Osteoblast (primary cell): ENCODE results near the gene EML4. TPM values are rescaled to one million over a fixed set of nuclear protein-coding genes. Genes with fewer than 3 reads are reported as not detected.

Source experiments
- DNase-seq: peaks from one replicate; pipeline ENCODE4 v3.0.0; 2011; ENCODE audit warnings: low spot score, mixed read lengths; ENCODE audit not compliant: insufficient read length; ENCODE audit errors: missing footprints
- H2AFZ ChIP-seq: 2 replicates; pipeline ENCODE4 v1.6.0; 2011; ENCODE audit warnings: mild to moderate bottlenecking, low read length
- H3K27ac ChIP-seq: 2 replicates; pipeline ENCODE4 v1.5.1; 2011; ENCODE audit warnings: mild to moderate bottlenecking, low read depth, low read length, moderate library complexity
- H3K27me3 ChIP-seq: 2 replicates; pipeline ENCODE4 v1.6.0; 2012; ENCODE audit warnings: mild to moderate bottlenecking, control low read depth, inconsistent platforms, low read length, moderate library complexity; ENCODE audit not compliant: insufficient read depth
- H3K36me3 ChIP-seq: 2 replicates; pipeline ENCODE4 v1.5.1; 2011; ENCODE audit warnings: mild to moderate bottlenecking, low read length, control low read depth, moderate library complexity; ENCODE audit not compliant: insufficient read depth
- H3K4me1 ChIP-seq: 2 replicates; pipeline ENCODE4 v1.5.1; 2011; ENCODE audit warnings: mild to moderate bottlenecking, low read length, control low read depth, moderate library complexity; ENCODE audit not compliant: insufficient read depth
- H3K4me2 ChIP-seq: 2 replicates; pipeline ENCODE4 v1.6.0; 2011; ENCODE audit warnings: mild to moderate bottlenecking, low read length; ENCODE audit not compliant: insufficient read depth
- H3K4me3 ChIP-seq: fragments of 200-600 bp; sonication (generic); 3 replicates; pipeline ENCODE4 v1.5.1; 2012; ENCODE audit warnings: mild to moderate bottlenecking, low read length, inconsistent platforms; ENCODE audit not compliant: insufficient read depth
- H3K79me2 ChIP-seq: 2 replicates; pipeline ENCODE4 v1.6.0; 2012; ENCODE audit warnings: mild to moderate bottlenecking, low read length, control low read depth, inconsistent platforms; ENCODE audit not compliant: insufficient read depth
- H3K9me3 ChIP-seq: 2 replicates; pipeline ENCODE4 v1.5.1; 2011; ENCODE audit warnings: low read depth, low read length, control low read depth
- H4K20me1 ChIP-seq: 2 replicates; pipeline ENCODE4 v1.6.0; 2012; ENCODE audit warnings: mild to moderate bottlenecking, low read length, control low read depth; ENCODE audit not compliant: insufficient read depth
- total RNA-seq: library from RNA; depleted of rRNA; stranded (reverse); fragments of >200 nt; gene quantifications from 2 replicates; pipeline ENCODE4 v1.2.3, GENCODE V29; 2012
- TF ChIP-seq, protein P1 (sequence below): IDR thresholded peaks from 2 replicates; pipeline ENCODE4 v1.5.1; 2011; ENCODE audit warnings: mild to moderate bottlenecking, low read depth, low read length, moderate library complexity; ENCODE audit errors: extremely low read depth

The EML4 gene
- total RNA-seq, 1 donor: 91.9 TPM

- Histone ChIP-seq H3K36me3 (no peaks in the 10 kb centered on the region), H3K9me3 (no peaks in the 10 kb centered on the region), H3K4me1 (peaks cover 21% of the 10 kb centered on the region), H3K4me3 (no peak overlapping the region), H2AFZ (no peak overlapping the region), H4K20me1 (peaks cover 3% of the 10 kb centered on the region), H3K4me2 (no peak overlapping the region), H3K79me2 (peaks cover 89% of the 10 kb centered on the region), H3K27ac (peak overlapping the region; percentile 71), H3K27me3 (no peaks in the 10 kb centered on the region)
- no peak for DNase-seq
- TF ChIP-seq, protein P1, sequence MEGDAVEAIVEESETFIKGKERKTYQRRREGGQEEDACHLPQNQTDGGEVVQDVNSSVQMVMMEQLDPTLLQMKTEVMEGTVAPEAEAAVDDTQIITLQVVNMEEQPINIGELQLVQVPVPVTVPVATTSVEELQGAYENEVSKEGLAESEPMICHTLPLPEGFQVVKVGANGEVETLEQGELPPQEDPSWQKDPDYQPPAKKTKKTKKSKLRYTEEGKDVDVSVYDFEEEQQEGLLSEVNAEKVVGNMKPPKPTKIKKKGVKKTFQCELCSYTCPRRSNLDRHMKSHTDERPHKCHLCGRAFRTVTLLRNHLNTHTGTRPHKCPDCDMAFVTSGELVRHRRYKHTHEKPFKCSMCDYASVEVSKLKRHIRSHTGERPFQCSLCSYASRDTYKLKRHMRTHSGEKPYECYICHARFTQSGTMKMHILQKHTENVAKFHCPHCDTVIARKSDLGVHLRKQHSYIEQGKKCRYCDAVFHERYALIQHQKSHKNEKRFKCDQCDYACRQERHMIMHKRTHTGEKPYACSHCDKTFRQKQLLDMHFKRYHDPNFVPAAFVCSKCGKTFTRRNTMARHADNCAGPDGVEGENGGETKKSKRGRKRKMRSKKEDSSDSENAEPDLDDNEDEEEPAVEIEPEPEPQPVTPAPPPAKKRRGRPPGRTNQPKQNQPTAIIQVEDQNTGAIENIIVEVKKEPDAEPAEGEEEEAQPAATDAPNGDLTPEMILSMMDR: no peak
Observed at GRCh38 chr2:42186945-42187632, 17.9 kb downstream of the EML4 start.

GRCh38 chr2:42187886-42188285 lies 18.7 kb downstream of the EML4 start:
- TF ChIP-seq, protein P1: no peak
- H3K36me3 ChIP-seq: no peaks in the 10 kb centered on the region
- H3K4me2 ChIP-seq: no peak overlapping the region
- H3K79me2 ChIP-seq: peaks cover 89% of the 10 kb centered on the region
- DNase-seq: no peak
- no peaks in the 10 kb centered on the region for H4K20me1 ChIP-seq
- H3K4me3 ChIP-seq: no peak overlapping the region
- H3K4me1 ChIP-seq: peaks cover 25% of the 10 kb centered on the region
- no peaks in the 10 kb centered on the region for H3K9me3 ChIP-seq
- H3K27ac ChIP-seq: no peak overlapping the region
- no peak overlapping the region for H2AFZ ChIP-seq
- H3K27me3 ChIP-seq: no peaks in the 10 kb centered on the region

GRCh38 chr2:42189235-42189566 lies 20.0 kb downstream of the EML4 start:
- H3K4me3 ChIP-seq: no peak overlapping the region
- no peak for DNase-seq

GRCh38 chr2:42190191-42190590 lies 21.0 kb downstream of the EML4 start:
- Histone ChIP-seq H3K4me1 (peaks cover 37% of the 10 kb centered on the region), H3K4me2 (no peak overlapping the region), H3K27me3 (no peaks in the 10 kb centered on the region), H2AFZ (no peak overlapping the region), H3K4me3 (no peak overlapping the region), H3K36me3 (no peaks in the 10 kb centered on the region), H4K20me1 (no peaks in the 10 kb centered on the region), H3K79me2 (peaks cover 90% of the 10 kb centered on the region), H3K27ac (no peak overlapping the region), H3K9me3 (no peaks in the 10 kb centered on the region)
- DNase-seq: no peak
- TF ChIP-seq, protein P1: no peak

More at GRCh38 chr2:42189235-42189566, 20.0 kb downstream of the EML4 start:
- H3K36me3 ChIP-seq: no peaks in the 10 kb centered on the region
- H3K27ac ChIP-seq: no peak overlapping the region
- TF ChIP-seq, protein P1: no peak
- peaks cover 35% of the 10 kb centered on the region for H3K4me1 ChIP-seq
- no peaks in the 10 kb centered on the region for H3K27me3 ChIP-seq
- peaks cover 91% of the 10 kb centered on the region for H3K79me2 ChIP-seq
- H4K20me1 ChIP-seq: no peaks in the 10 kb centered on the region
- no peak overlapping the region for H3K4me2 ChIP-seq
- H3K9me3 ChIP-seq: no peaks in the 10 kb centered on the region
- no peak overlapping the region for H2AFZ ChIP-seq
